GM12878 (cell line): ENCODE results near the gene KLHDC8A. TPM values are rescaled to one million over a fixed set of nuclear protein-coding genes. Genes with fewer than 3 reads are reported as not detected.

Source experiments
- ATAC-seq: fragments of 200-7000 bp; cut with Tn5 transposase; 3 replicates; pipeline ENCODE4 v1.9.1; 2020; ENCODE audit warnings: mild to moderate bottlenecking, moderate library complexity
- BruUV-seq: library from RNA; stranded (reverse); fragments of 400-500 nt; replicated peaks from 2 replicates; lab custom pipeline; 2021; lab: Mats Ljungman, UMichigan
- CTCF ChIA-PET: fragments of 300-600 bp; sonication (Branson Sonifier 250); formaldehyde crosslinking; extraction: SDS; loops from one replicate; lab custom pipeline; 2021; ENCODE audit warnings: inconsistent platforms; lab: Yijun Ruan, JAX
- POLR2A ChIA-PET: fragments of 350-600 bp; formaldehyde crosslinking; extraction: SDS; loops from one replicate; lab custom pipeline; 2021; ENCODE audit warnings: inconsistent platforms; lab: Charles Lee
- RAD21 ChIA-PET: fragments of 300-600 bp; sonication (Branson Sonifier 250); formaldehyde crosslinking; loops from one replicate; lab custom pipeline; 2023; ENCODE audit warnings: antibody characterized with exemption; ENCODE audit not compliant: unreplicated experiment; lab: Charles Lee
- SMC1A ChIA-PET: fragments of 300-600 bp; sonication (Branson Sonifier 250); formaldehyde crosslinking; loops from one replicate; lab custom pipeline; 2023; ENCODE audit not compliant: unreplicated experiment, uncharacterized antibody; lab: Charles Lee
- DNase-seq: peaks from one replicate; pipeline ENCODE4 v3.0.0-alpha.2; 2011; ENCODE audit warnings: low read depth, low spot score
- FAIRE-seq: peaks from 3 replicates; lab custom pipeline; 2011; peaks lifted over from hg19 to GRCh38; lab: Jason Lieb, UNC
- H2AFZ ChIP-seq: 2 replicates; pipeline ENCODE4 v1.6.0; 2011; ENCODE audit warnings: low read depth, low read length, control low read depth; ENCODE audit not compliant: control insufficient read depth
- H3K27ac ChIP-seq: 2 replicates; pipeline ENCODE4 v1.5.1; 2011; ENCODE audit warnings: control low read depth; ENCODE audit not compliant: control insufficient read depth, insufficient read depth
- H3K27me3 ChIP-seq, 2 experiments: replicated peaks in 1 of 2; 2 replicates each; pipeline versions ENCODE4 v1.6.0 to v1.6.1; 2011; ENCODE audit warnings: low read length in 1 of 2; ENCODE audit not compliant: control insufficient read depth in 2 of 2, insufficient read depth in 2 of 2
- H3K36me3 ChIP-seq, 2 experiments: 2 replicates each; pipeline ENCODE4 v1.5.1; 2011; ENCODE audit warnings: low read length in 1 of 2; ENCODE audit not compliant: control insufficient read depth in 2 of 2, insufficient read depth in 2 of 2
- H3K4me1 ChIP-seq: 2 replicates; pipeline ENCODE4 v1.6.1; 2011; ENCODE audit warnings: mild to moderate bottlenecking, low read length, moderate library complexity, mixed read lengths; ENCODE audit not compliant: control insufficient read depth, insufficient read depth
- H3K4me2 ChIP-seq: 2 replicates; pipeline ENCODE4 v1.6.0; 2011; ENCODE audit warnings: control low read depth; ENCODE audit not compliant: control insufficient read depth, insufficient read depth
- H3K4me3 ChIP-seq: fragments of 200-600 bp; sonication (generic); 2 replicates; pipeline ENCODE4 v1.5.1; 2016
- H3K79me2 ChIP-seq: 2 replicates; pipeline ENCODE4 v1.6.0; 2011; ENCODE audit warnings: low read length; ENCODE audit not compliant: control insufficient read depth, insufficient read depth
- H3K9ac ChIP-seq: 2 replicates; pipeline ENCODE4 v1.8.0; 2011; ENCODE audit warnings: low read length, control low read depth, mixed read lengths; ENCODE audit not compliant: control insufficient read depth, insufficient read depth
- H3K9me3 ChIP-seq: replicated peaks from 3 replicates; pipeline ENCODE4 v1.5.1; 2011; ENCODE audit warnings: mild to moderate bottlenecking, low read length; ENCODE audit not compliant: control insufficient read depth, insufficient read depth
- H4K20me1 ChIP-seq: 2 replicates; pipeline ENCODE4 v1.6.0; 2011; ENCODE audit not compliant: control insufficient read depth, insufficient read depth
- ASH2L ChIP-seq: fragments of 300-600, 200-600 bp; sonication (generic); IDR thresholded peaks from 2 replicates; pipeline ENCODE4 v1.6.1; 2017; ENCODE audit warnings: low read depth, mild to moderate bottlenecking, borderline replicate concordance
- BHLHE40 ChIP-seq, 2 experiments: fragments of 450-650 bp in 1 of 2; IDR thresholded peaks; 2 replicates each; pipeline ENCODE4 v1.6.1; 2011 to 2017; ENCODE audit warnings: low read depth in 2 of 2, borderline replicate concordance in 1 of 2, improper control_type of control experiment in 1 of 2, low read length in 1 of 2, mild to moderate bottlenecking in 1 of 2
- GABPA ChIP-seq: IDR thresholded peaks from 2 replicates; pipeline ENCODE4 v1.6.1; 2014; ENCODE audit warnings: antibody characterized with exemption, low read depth, mild to moderate bottlenecking, inconsistent platforms
- HDAC6 ChIP-seq: fragments of 200-600 bp; sonication (generic); IDR thresholded peaks from one replicate; pipeline ENCODE4 v1.8.0; 2017; ENCODE audit warnings: antibody characterized with exemption; ENCODE audit not compliant: unreplicated experiment
- NFYA ChIP-seq: IDR thresholded peaks from 2 replicates; pipeline ENCODE4 v1.6.1; 2011; ENCODE audit warnings: low read depth, mild to moderate bottlenecking, low read length, improper control_type of control experiment, borderline replicate concordance
- NFYB ChIP-seq: IDR thresholded peaks from 2 replicates; pipeline ENCODE4 v1.6.1; 2011; ENCODE audit warnings: low read depth, mild to moderate bottlenecking, low read length, improper control_type of control experiment, moderate library complexity; ENCODE audit not compliant: insufficient read depth
- NR2C2 ChIP-seq: IDR thresholded peaks from 2 replicates; pipeline ENCODE4 v1.6.1; 2011; ENCODE audit warnings: borderline replicate concordance, low read depth; ENCODE audit not compliant: control insufficient read depth, insufficient read length
- PAX8 ChIP-seq: fragments of 450-650 bp; IDR thresholded peaks from 2 replicates; pipeline ENCODE4 v1.6.1; 2017; ENCODE audit warnings: mild to moderate bottlenecking, moderate library complexity
- PRDM15 ChIP-seq: fragments of 450-650 bp; formaldehyde crosslinking; IDR thresholded peaks from 2 replicates; pipeline ENCODE4 v1.4.0; 2020; ENCODE audit warnings: mild to moderate bottlenecking, moderate library complexity
- RCOR1 ChIP-seq: conservative IDR thresholded peaks from 2 replicates; pipeline ENCODE4 v1.6.1; 2012; ENCODE audit warnings: low read depth, low read length, improper control_type of control experiment
- SREBF1 ChIP-seq: IDR thresholded peaks from 2 replicates; pipeline ENCODE4 v1.6.1; 2012; ENCODE audit warnings: mild to moderate bottlenecking, low read length
- SRF ChIP-seq, 2 experiments: IDR thresholded peaks; 2 replicates each; pipeline ENCODE4 v1.6.1; 2011; ENCODE audit warnings: low read depth in 2 of 2, low read length in 2 of 2, mild to moderate bottlenecking in 1 of 2, moderate library complexity in 1 of 2
- STAT3 ChIP-seq: IDR thresholded peaks from 2 replicates; pipeline ENCODE4 v1.6.1; 2011; ENCODE audit warnings: low read depth, low read length, improper control_type of control experiment
- YBX1 ChIP-seq: fragments of 450-650 bp; IDR thresholded peaks from 2 replicates; pipeline ENCODE4 v1.6.1; 2016; ENCODE audit warnings: antibody characterized with exemption
- YY1 ChIP-seq: IDR thresholded peaks from 2 replicates; pipeline ENCODE4 v1.6.1; 2011; ENCODE audit warnings: low read depth, mild to moderate bottlenecking, low read length
- WGBS: methylation state at CpG from one replicate; pipeline ENCODE4 v1.1.6; 2016; ENCODE audit warnings: low lambda C conversion rate; ENCODE audit not compliant: insufficient replicate concordance, insufficient coverage; ENCODE audit errors: missing lambda C conversion rate; 5-methylcytosine and 5-hydroxymethylcytosine counted together
- in situ Hi-C: fragments of 300-500 bp; cut with MboI; formaldehyde crosslinking; loops from 9 replicates; pipeline ENCODE4 v1.14.3; 2018; ENCODE audit warnings: mixed read lengths
- intact Hi-C: fragments of 100-400 bp; cut with micrococcal nuclease; formaldehyde crosslinking; loops from one replicate; pipeline ENCODE4 v1.14.2; 2022; ENCODE audit not compliant: unreplicated experiment
- polyA plus RNA-seq, 11 experiments: library from polyadenylated mRNA; depleted of rRNA in 4 of 11; unstranded in 6 of 11; stranded (reverse) in 5 of 11; fragments of >200 nt; fragmentation: Nextera tagmentation in 4 of 11; fragmentation: Illumina TruSeq in 1 of 11; extraction: Ambion mirVana in 4 of 11; extraction: Trizol in 1 of 11; gene quantifications; 1 replicate in 1 of 11; 2 replicates in 10 of 11; pipeline versions ENCODE4 v1.2.1 to v1.2.3, GENCODE V29; 2011 to 2016; ENCODE audit warnings: inconsistent platforms in 2 of 11, missing spikeins in 2 of 11, low read depth in 1 of 11
- total RNA-seq, 4 experiments: library from RNA; depleted of rRNA in 3 of 4; stranded (reverse); fragments of >200 nt in 3 of 4; fragmentation: Illumina TruSeq in 1 of 4; extraction: Trizol in 1 of 4; gene quantifications; 2 replicates each; pipeline versions ENCODE4 v1.2.1 to v1.2.3, GENCODE V29; 2013 to 2021
- TF ChIP-seq, protein P1 (sequence below): IDR thresholded peaks from 2 replicates; pipeline ENCODE4 v1.6.1; 2011; ENCODE audit warnings: low read depth, mild to moderate bottlenecking, low read length, moderate library complexity, borderline replicate concordance; ENCODE audit errors: extremely low read depth

The KLHDC8A gene
- total and polyA plus RNA-seq, 10 of the 15 experiments (the other 5 are each of a cell fraction or from before 2014, with no cell fraction given) = not detected

DNA sequence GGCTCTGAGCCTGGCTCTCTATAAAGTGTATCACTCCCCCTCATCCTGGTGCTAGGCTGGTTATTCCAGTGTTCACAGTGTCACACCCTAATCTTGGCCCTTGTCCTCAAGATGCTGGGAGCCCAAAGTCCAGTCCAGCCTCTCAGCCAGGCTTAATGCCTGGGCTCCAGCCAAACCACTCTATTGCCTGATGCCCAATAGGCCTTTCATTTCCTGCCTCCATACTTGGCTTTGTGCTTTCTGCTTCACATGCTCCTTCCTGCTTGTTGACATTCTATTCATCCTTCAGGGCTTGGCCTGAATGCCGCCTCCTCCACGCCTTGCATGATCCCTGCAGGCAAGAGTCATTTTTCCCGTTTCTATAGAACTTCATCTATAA is 1.7 kb downstream of the KLHDC8A start:
- FAIRE-seq = no peak
- H3K9me3 ChIP-seq = no peaks in the 10 kb centered on the region
- ChIA-PET POLR2A (no interaction called here), SMC1A (interaction anchor here (1.2 to 5.6 kb wide), 10 partner anchors 19 to 169 kb away, joined by 4 to 107 read pairs (median 13); no protein-coding TSS in a partner anchor), CTCF (interaction anchor here (1.1 to 5.8 kb wide), 19 partner anchors 8 to 237 kb away, joined by 4 to 167 read pairs (median 11); no protein-coding TSS in a partner anchor), RAD21 (interaction anchor here (1.1 to 2.4 kb wide), 9 partner anchors 16 to 303 kb away, joined by 3 to 29 read pairs (median 9); no protein-coding TSS in a partner anchor)
- no TSS peak for BruUV-seq
- no peak for ATAC-seq
- no peak for TF ChIP-seq STAT3
- TF ChIP-seq NR2C2 = no peak
- no peak for TF ChIP-seq GABPA
- TF ChIP-seq NFYA = no peak
- no peak for TF ChIP-seq SRF (IDR thresholded peaks at IDR 0.05; ENCODE audit: low read depth in 2 of 2, low read length in 2 of 2)
- TF ChIP-seq, protein P1, sequence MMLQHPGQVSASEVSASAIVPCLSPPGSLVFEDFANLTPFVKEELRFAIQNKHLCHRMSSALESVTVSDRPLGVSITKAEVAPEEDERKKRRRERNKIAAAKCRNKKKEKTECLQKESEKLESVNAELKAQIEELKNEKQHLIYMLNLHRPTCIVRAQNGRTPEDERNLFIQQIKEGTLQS = no peak
- no peak for TF ChIP-seq SREBF1
- no peak for TF ChIP-seq RCOR1
- no peak for TF ChIP-seq YY1
- no peak for TF ChIP-seq HDAC6
- TF ChIP-seq PRDM15 (CRISPR knock-in tag) = no peak
- no peak for TF ChIP-seq YBX1
- no peak for TF ChIP-seq ASH2L
- no peak for TF ChIP-seq BHLHE40 (IDR thresholded peaks at IDR 0.05; ENCODE audit: borderline replicate concordance in 1 of 2, low read depth in 2 of 2, low read length in 1 of 2)
- TF ChIP-seq NFYB = no peak
- TF ChIP-seq PAX8 = no peak
- H3K36me3 ChIP-seq = no peaks in the 10 kb centered on the region
- no peak overlapping the region for H3K27ac ChIP-seq
- no peak overlapping the region for H2AFZ ChIP-seq
- H3K9ac ChIP-seq = no peak overlapping the region
- 56% methylated on average over 3 of the region's 3 CpGs for WGBS
- H4K20me1 ChIP-seq = no peaks in the 10 kb centered on the region; the same call in 1 of the 2 replicates
- intact Hi-C loops (no loop called here), in situ Hi-C loops (no loop called here)
- H3K4me2 ChIP-seq = no peak overlapping the region
- no peak for DNase-seq
- H3K79me2 ChIP-seq = no peaks in the 10 kb centered on the region
- H3K4me3 ChIP-seq = no peak overlapping the region
- H3K27me3 ChIP-seq = peaks cover 0 to 4% of the 10 kb centered on the region in 2 experiments; a peak in 2 of 4 replicates
- H3K4me1 ChIP-seq = no peaks in the 10 kb centered on the region
